Head of caudate nucleus (tissue), 42 donors: Measurements from ENCODE around the gene ZIC2.

ENCODE experiments used
- DNase-seq, 42 donors: peaks; one replicate each; pipeline versions ENCODE4 v3.0.0 to v3.0.0-alpha.2; 2020 to 2021; ENCODE audit warnings: mixed read lengths in 7 of 42
- intact Hi-C: fragments of 100-400 bp; cut with DNase I; formaldehyde crosslinking; loops from one replicate; pipeline ENCODE4 v1.15.0; 2022

Gene ZIC2

GRCh38 chr13:99958406-99959126 is 23.0 kb upstream of the ZIC2 start:
- intact Hi-C loops: no loop called here
- no peak for DNase-seq

GRCh38 chr13:99959127-99959539 is 22.5 kb upstream of the ZIC2 start:
- peak in 7 of 42 donors; percentile 4 to 66 (median 38) for DNase-seq
- intact Hi-C loops: no loop called here

- DNase-seq: peak in 8 of 42 donors; percentile 6 to 66 (median 34)
- intact Hi-C loops: no loop called here
Measured at GRCh38 chr13:99959540-99960230, 21.9 kb upstream of the ZIC2 start.

- intact Hi-C loops: no loop called here
- peak in 1 of 42 donors; percentile 5 for DNase-seq
Measured at GRCh38 chr13:99960663-99961311, 20.8 kb upstream of the ZIC2 start.

DNA sequence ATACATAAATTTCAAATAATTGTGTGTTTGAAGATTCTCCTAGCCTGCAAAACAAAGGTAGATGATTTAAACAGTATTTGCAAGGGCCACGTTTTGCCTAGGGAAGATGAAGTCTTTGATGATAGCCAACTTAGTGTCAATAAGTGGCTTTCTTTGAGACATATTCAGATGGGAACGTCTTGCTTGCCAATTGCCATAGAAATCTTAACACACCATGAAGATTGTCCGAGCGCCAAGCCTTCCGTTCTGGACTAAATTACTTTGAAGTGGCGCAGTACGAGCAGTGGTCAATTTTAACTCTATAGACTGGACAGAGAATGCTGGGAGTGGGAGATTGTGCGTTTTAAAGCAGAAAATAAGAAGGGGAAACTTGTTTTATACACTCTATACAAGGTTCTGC is 19.9 kb upstream of the ZIC2 start:
- intact Hi-C loops: no loop called here
- DNase-seq: no peak

GRCh38 chr13:99962242-99962641 is 19.3 kb upstream of the ZIC2 start:
- intact Hi-C loops: no loop called here
- DNase-seq: no peak

DNA sequence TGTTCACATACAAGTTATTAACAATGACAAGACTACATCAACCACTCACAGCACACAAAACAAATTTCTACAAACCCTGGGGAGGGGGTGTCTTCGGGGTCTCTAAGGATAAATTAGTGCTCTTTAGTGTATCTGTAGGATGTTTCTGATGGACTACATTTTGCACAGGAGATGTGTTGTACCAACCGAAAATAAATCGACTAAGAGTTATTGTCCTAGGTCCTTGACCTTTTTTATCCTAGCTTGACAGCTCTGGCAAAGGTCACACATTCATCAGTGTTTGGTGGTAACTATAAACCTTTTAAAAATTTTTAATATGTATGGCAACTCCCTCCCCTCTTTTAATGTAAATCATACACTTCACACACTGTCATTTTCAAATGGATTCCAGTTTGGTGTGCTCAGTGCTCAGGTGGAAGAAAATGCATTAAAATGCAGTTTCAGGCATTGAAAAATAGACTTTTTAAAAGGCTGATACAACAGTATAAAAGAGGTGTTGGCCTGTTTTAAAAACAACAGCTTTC is 17.7 kb upstream of the ZIC2 start:
- no peak for DNase-seq
- intact Hi-C loops: no loop called here

DNA sequence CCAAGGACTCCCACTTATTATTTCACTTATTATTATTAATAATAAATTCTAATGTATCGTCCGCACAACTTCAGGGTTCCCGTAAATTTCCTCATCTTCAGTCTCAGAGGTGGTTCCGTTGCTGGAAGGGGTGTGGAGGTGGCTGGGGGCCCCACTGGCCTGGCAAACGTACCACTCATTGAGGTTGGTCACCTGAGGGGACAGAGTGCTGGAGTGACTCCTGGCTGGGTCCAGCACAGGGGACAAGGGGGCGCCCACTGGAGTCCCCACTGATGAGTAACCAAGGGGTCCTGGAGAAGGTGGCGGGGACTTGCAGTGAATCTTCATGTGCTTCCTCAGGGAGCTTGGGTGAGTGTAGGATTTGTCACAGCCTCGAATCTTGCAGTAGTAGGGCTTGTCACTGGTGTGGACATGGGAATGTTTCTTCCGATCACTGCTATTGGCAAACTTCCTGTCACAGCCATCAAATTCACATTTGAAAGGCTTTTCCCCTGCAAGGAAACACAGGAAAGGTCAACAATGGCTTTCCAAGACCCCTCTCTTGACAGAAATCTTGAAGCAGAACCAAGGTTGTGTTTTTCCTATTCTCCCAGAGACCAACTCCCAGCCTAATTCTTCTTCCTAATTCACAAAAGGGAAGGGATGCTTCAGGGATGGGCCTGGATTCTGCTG is 16.1 kb upstream of the ZIC2 start:
- intact Hi-C loops: no loop called here
- peak in 2 of 42 donors; percentile 1 to 15 for DNase-seq

DNA sequence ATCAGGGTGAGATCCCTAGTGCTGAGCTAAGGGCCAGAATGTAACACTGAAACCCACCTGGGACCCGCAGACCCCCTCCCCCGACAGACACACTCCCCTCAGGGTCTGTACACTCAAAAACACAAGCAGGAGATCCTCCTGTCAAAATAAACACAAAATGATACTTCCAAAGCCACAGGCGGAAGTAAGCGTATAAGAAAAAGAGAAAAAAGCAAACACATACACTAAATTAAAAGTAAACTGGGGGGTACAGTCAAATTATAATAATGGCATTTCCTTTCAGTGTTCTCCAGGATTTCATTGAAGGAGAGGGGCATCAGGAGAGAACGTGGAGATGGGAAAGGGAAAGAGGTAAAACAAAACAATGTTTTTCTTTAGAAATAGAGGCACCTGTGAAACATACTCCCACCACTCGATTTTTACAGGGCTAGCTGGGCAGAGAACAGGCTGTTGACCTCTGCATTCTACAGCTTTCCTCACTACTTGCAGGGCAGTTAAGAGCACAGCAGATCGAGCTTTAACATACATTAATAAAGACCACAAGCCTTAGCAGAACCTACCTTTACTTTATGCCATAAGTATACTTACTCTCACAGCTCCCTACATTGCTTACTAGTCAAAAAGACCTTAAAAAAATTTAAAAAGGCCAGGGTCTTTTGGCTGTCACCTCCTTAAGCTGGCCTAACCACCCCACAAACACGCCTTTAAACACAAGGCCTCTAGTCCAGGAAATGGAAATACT is 15.3 kb upstream of the ZIC2 start:
- intact Hi-C loops: no loop called here
- DNase-seq: peak in 1 of 42 donors; percentile 0

DNA sequence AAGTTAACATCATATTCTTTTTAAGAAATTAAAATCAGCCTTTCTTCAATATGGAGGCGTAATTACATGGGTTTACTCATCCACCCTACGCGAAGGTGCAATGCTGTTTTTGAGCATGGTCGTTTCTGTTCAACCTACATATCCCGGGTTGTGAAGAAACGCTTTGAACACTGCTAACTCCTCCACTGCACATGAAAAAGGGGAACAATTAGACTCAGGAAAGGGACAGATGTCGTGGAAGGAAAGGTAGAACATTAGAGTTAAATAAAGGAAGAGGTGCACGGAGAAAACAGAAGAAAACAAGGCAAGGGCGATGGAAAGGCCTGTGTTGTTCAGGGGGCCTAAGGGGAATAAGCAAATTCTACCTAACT is 14.1 kb upstream of the ZIC2 start:
- DNase-seq: peak in 1 of 42 donors; percentile 0
- intact Hi-C loops: no loop called here

GRCh38 chr13:99967869-99968520 is 13.6 kb upstream of the ZIC2 start:
- DNase-seq: peak in 2 of 42 donors; percentile 6 to 24
- intact Hi-C loops: no loop called here

GRCh38 chr13:99968521-99969452 is 12.8 kb upstream of the ZIC2 start:
- DNase-seq: peak in 1 of 42 donors; percentile 17
- intact Hi-C loops: no loop called here

DNA sequence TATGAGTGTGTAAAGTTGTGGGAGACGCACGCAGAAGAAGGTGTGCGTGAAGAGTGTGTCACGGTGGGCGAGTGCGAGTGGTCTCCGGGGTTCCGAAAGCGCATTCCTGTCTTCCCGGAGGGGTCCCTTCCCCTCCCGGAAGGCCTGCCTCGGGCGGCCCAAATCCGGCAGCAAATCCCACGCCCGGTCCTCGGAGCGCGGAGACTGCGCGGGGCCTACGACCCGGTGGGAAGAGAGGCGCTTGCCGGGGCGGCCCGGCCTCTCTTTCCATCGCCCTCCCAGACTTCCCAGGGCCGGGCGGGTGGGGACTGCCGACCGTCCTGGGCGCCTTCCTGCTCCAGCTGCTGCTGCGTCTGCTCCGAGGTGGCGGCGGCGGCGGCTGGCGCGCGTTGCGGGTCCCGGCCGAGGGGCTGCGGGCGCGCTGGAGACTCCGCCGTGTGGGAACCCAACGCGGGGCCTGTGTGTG is 12.1 kb upstream of the ZIC2 start:
- intact Hi-C loops: no loop called here
- peak in 2 of 42 donors; percentile 2 to 23 for DNase-seq

GRCh38 chr13:99969919-99970650 is 11.5 kb upstream of the ZIC2 start:
- intact Hi-C loops: no loop called here
- peak in 3 of 42 donors; percentile 5 to 43 (median 24) for DNase-seq

GRCh38 chr13:99970651-99971575 is 10.7 kb upstream of the ZIC2 start:
- intact Hi-C loops: no loop called here
- DNase-seq: peak in 4 of 42 donors; percentile 14 to 34 (median 28)
